A673 (cell line): Measurements from ENCODE around the gene MAPRE3. TPM values are rescaled to one million over a fixed set of nuclear protein-coding genes. Genes with fewer than 3 reads are reported as not detected.

Experiments
- BruUV-seq: library from RNA; stranded (reverse); fragments of 400-500 nt; replicated peaks from 2 replicates; lab custom pipeline; 2021; lab: Mats Ljungman, UMichigan
- CTCF ChIA-PET: fragments of 300-600 bp; sonication (Branson Sonifier 250); formaldehyde crosslinking; loops from one replicate; lab custom pipeline; 2022; ENCODE audit warnings: antibody characterized with exemption; lab: Charles Lee
- POLR2A ChIA-PET: fragments of 300-600 bp; sonication (Branson Sonifier 250); formaldehyde crosslinking; loops from one replicate; lab custom pipeline; 2022; ENCODE audit warnings: antibody characterized with exemption; ENCODE audit not compliant: low non-redundant PET; lab: Charles Lee
- DNase-seq: peaks from one replicate; pipeline ENCODE4 v3.0.0-alpha.2; 2015; ENCODE audit warnings: low spot score
- H3K27ac ChIP-seq: fragments of 200-600 bp; sonication (generic); 2 replicates; pipeline ENCODE4 v1.5.1; 2016; ENCODE audit warnings: mixed run types, low read depth, mild to moderate bottlenecking, mixed read lengths, antibody characterized with exemption, low read length; ENCODE audit not compliant: poor library complexity, severe bottlenecking
- H3K27me3 ChIP-seq: fragments of 200-600 bp; sonication (generic); replicated peaks from 2 replicates; pipeline ENCODE4 v1.6.1; 2017; ENCODE audit warnings: mixed run types, low read depth, mild to moderate bottlenecking, mixed read lengths, antibody characterized with exemption, low read length; ENCODE audit not compliant: insufficient read depth, poor library complexity
- H3K36me3 ChIP-seq: fragments of 200-600 bp; sonication (generic); 2 replicates; pipeline ENCODE4 v1.6.1; 2016; ENCODE audit warnings: mixed run types, mild to moderate bottlenecking, mixed read lengths, antibody characterized with exemption, low read length; ENCODE audit not compliant: insufficient read depth, poor library complexity, severe bottlenecking
- H3K4me1 ChIP-seq: fragments of 200-600 bp; sonication (generic); 2 replicates; pipeline ENCODE4 v1.6.1; 2017; ENCODE audit warnings: mixed run types, mild to moderate bottlenecking, mixed read lengths, antibody characterized with exemption, low read length; ENCODE audit not compliant: insufficient read depth, poor library complexity, severe bottlenecking
- H3K4me3 ChIP-seq: fragments of 200-600 bp; sonication (generic); 2 replicates; pipeline ENCODE4 v1.5.1; 2016; ENCODE audit warnings: low read depth, mixed run types, mild to moderate bottlenecking, mixed read lengths, low read length; ENCODE audit not compliant: poor library complexity, severe bottlenecking
- H3K9me3 ChIP-seq: fragments of 200-600 bp; sonication (generic); 2 replicates; pipeline ENCODE4 v1.6.1; 2016; ENCODE audit warnings: mixed run types, low read depth, mild to moderate bottlenecking, mixed read lengths, antibody characterized with exemption, low read length; ENCODE audit not compliant: poor library complexity, severe bottlenecking
- EZH2 ChIP-seq: fragments of 200-600 bp; sonication (generic); IDR thresholded peaks from 2 replicates; pipeline ENCODE4 v1.6.1; 2017; ENCODE audit warnings: borderline replicate concordance, low read depth, mild to moderate bottlenecking, mixed read lengths, antibody characterized with exemption, low read length; ENCODE audit not compliant: poor library complexity, severe bottlenecking
- intact Hi-C: fragments of 100-400 bp; cut with micrococcal nuclease; formaldehyde crosslinking; loops from one replicate; pipeline ENCODE4 v1.10.0; 2022; ENCODE audit not compliant: unreplicated experiment
- total RNA-seq: library from RNA; stranded (reverse); gene quantifications from 2 replicates; pipeline ENCODE4 v1.2.3, GENCODE V29; 2021
- TF ChIP-seq, protein P1 (sequence below): fragments of 300-800, 200-600 bp; sonication (generic); conservative IDR thresholded peaks from 2 replicates; pipeline ENCODE4 v1.5.1; 2017; ENCODE audit warnings: low read depth, mild to moderate bottlenecking, antibody characterized with exemption, low read length, moderate library complexity, mixed read lengths

The MAPRE3 gene
- total RNA-seq, 1 experiment from 2014 or later, result 8.4 TPM

DNA sequence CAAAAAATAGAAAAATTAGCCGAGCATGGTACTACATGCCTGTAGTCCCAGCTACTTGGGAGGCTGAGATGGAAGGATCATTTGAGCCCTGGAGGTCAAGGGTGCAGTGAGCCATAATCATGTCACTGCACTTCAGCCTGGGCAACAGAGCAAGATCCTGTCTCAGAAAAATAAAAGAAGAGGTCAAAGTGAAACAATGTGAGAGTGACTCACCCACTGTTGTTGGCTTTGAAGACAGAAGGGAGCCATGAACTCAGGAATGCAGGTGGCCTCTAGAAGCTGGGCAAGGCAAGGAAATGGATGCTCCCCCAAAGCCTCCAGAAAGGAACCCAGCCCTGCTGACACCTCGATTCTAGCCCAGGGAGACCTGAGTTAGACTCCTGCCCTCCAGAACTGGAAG lies 58.6 kb downstream of the MAPRE3 start:
- H3K36me3 ChIP-seq, result no peaks in the 10 kb centered on the region
- ChIA-PET POLR2A (no interaction called here), CTCF (no interaction called here)
- no peaks in the 10 kb centered on the region for H3K9me3 ChIP-seq
- peaks cover 7% of the 10 kb centered on the region for H3K4me1 ChIP-seq
- no peak overlapping the region for H3K4me3 ChIP-seq
- intact Hi-C loops, result no loop called here
- TF ChIP-seq EZH2, result no peak
- TF ChIP-seq, protein P1, sequence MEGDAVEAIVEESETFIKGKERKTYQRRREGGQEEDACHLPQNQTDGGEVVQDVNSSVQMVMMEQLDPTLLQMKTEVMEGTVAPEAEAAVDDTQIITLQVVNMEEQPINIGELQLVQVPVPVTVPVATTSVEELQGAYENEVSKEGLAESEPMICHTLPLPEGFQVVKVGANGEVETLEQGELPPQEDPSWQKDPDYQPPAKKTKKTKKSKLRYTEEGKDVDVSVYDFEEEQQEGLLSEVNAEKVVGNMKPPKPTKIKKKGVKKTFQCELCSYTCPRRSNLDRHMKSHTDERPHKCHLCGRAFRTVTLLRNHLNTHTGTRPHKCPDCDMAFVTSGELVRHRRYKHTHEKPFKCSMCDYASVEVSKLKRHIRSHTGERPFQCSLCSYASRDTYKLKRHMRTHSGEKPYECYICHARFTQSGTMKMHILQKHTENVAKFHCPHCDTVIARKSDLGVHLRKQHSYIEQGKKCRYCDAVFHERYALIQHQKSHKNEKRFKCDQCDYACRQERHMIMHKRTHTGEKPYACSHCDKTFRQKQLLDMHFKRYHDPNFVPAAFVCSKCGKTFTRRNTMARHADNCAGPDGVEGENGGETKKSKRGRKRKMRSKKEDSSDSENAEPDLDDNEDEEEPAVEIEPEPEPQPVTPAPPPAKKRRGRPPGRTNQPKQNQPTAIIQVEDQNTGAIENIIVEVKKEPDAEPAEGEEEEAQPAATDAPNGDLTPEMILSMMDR, result no peak
- no peak overlapping the region for H3K27ac ChIP-seq
- BruUV-seq, result no TSS peak
- no peak for DNase-seq
- H3K27me3 ChIP-seq, result no peaks in the 10 kb centered on the region

DNA sequence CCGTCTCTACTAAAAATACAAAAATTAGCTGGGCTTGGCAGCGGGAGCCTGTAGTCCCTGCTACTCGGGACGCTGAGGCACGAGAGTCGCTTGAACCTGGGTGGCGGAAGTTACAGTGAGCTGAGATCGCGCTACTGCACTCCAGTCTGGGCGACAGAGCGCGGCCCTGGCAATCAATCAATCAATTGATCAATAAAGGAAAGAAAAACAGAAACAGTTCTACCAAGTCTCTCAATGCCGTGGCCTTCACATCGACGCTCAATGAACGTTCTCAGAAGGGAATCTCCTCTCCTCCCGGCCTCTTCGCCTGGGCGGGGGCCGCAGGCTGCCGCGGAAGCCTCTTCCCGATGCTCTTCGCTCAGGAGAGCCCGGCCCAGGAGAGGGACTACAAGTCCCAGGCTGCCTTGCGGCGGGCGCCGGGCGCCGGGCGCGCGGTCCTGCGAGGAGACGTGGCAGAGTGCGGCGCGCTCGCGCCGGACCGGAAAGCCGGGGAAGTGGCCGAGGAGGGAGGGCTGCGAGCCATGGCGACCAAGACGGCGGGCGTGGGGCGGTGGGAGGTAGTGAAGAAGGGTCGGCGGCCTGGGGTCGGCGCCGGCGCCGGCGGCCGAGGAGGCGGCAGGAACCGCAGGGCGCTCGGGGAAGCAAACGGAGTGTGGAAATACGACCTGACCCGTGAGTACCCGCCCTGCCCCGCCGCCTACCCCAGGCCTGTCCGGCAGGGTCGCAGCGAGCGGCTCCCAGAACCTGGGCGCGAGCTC lies 62.2 kb downstream of the MAPRE3 start, which contains the start of gene TMEM214:
Gene TMEM214, plus strand, starts transcription at position 471 of the 758 bp plus-strand sequence. Its CDS starts 51 bp downstream, at position 522.
- ChIA-PET CTCF (interaction anchor here (1.4 kb wide), 1 partner anchor 71 kb away, joined by 5 read pairs; no protein-coding TSS in a partner anchor), POLR2A (no interaction called here)
- Histone ChIP-seq H3K27ac (peak within 1 kb of the TSS; percentile 87), H3K36me3 (peaks cover 29% of the 10 kb centered on the region), H3K4me1 (peaks cover 11% of the 10 kb centered on the region), H3K27me3 (no peaks in the 10 kb centered on the region), H3K9me3 (no peaks in the 10 kb centered on the region), H3K4me3 (peak within 1 kb of the TSS; percentile 99)
- BruUV-seq, result TSS peak; percentile 53
- no peak for TF ChIP-seq EZH2
- TF ChIP-seq, protein P1, result no peak
- intact Hi-C loops, result loop anchor here (1.0 kb wide), 1 partner anchor 18 kb away; no protein-coding TSS in a partner anchor
- peak; percentile 92 for DNase-seq

DNA sequence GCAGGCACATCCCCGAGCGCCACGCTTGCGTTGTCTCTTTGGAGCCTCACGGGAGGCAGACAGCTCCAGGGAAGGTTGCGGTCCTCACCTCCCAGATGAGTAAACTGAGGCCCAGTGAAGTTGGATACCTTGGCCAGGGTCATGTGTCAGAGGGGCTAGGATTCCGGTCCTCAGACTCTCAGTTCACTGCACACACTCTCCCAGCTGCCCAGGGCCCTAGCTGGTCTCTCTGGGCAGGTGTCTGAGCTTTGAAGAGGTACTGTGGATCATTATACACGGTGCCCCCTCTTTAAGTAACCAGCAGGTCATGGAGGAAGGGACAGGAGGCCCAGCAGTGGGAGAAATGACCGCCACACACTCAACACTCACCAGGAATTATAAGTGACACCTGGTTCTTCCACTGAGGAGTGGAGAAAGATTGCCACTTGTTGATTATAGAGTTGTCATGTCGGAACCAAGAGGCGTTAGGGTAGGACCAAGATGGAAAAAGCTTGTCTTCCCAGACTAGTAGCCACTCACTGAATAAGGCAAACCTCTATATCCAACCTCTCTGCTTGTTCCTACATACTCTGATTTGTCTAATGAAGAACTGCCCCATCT lies 62.9 kb downstream of the MAPRE3 start:
- no TSS peak for BruUV-seq
- POLR2A ChIA-PET, result no interaction called here
- CTCF ChIA-PET, result interaction anchor here (1.4 kb wide), 1 partner anchor 72 kb away, joined by 5 read pairs; no protein-coding TSS in a partner anchor

More for the DNA sequence above, 62.9 kb downstream of the MAPRE3 start:
- no peak for DNase-seq
- Histone ChIP-seq H3K27ac (peak overlapping the region; percentile 87), H3K27me3 (no peaks in the 10 kb centered on the region), H3K4me1 (peaks cover 11% of the 10 kb centered on the region), H3K9me3 (no peaks in the 10 kb centered on the region), H3K36me3 (peaks cover 34% of the 10 kb centered on the region), H3K4me3 (peak overlapping the region; percentile 99)
- TF ChIP-seq, protein P1, result no peak
- no peak for TF ChIP-seq EZH2
- intact Hi-C loops, result no loop called here
